Spleen (tissue), 7 donors: Measurements from ENCODE around the gene IQCE.

Experiments
- POLR2A ChIP-seq, 3 donors: fragments of 450-650 bp; IDR thresholded peaks; one replicate each; pipeline ENCODE4 v1.5.1; 2017; ENCODE audit warnings: antibody characterized with exemption in 3 of 3, mild to moderate bottlenecking in 1 of 3
- TF ChIP-seq, protein P1 (sequence below), 11 experiments: fragments of 200-600 bp in 7 of 11; fragments of 450-650 bp in 4 of 11; sonication (generic) in 4 of 11; IDR thresholded peaks in 8 of 11; conservative IDR thresholded peaks in 3 of 11; 1 replicate in 7 of 11; 2 replicates in 4 of 11; pipeline versions ENCODE4 v1.4.0 to v1.8.0; 2016 to 2021; ENCODE audit warnings: antibody characterized with exemption in 11 of 11, inconsistent platforms in 4 of 11, mild to moderate bottlenecking in 1 of 11
- donor health status: DM: no; HTN: no; CAD: no; lungs with moderate emphysema.
- donor health status: DM: no; HTN: no; CAD: no.
- donor health status: DM: no; HTN: no; CAD: no.

DNA sequence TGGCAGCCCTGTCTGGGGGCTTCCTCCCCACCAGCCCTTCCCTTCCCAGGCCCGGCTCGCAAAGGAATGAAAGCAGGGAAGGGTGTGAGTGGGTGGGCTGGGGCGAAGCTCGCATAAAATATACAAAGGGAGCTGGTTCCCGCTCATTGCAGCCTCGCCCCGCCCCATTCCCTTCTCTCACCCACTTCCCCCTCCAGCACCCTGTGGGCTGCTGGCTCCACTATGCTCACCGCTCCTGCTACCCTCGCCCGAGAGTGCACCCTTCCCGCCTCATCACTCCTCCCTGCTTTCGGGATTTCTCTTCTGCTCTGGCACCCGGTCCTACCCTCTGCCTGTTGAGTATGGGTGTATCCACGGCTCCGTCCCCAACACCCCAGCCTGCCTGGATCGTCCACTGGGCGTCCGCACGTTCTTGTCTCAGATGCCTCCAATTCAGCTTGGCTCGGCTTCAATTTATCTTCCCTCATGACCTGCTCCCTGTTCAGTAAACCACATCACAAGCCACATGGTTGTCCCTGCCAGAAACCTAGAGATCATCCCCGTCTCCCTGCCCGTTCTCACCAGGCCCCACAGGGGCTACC lies 58.6 kb downstream of the IQCE start:
- TF ChIP-seq, protein P1, sequence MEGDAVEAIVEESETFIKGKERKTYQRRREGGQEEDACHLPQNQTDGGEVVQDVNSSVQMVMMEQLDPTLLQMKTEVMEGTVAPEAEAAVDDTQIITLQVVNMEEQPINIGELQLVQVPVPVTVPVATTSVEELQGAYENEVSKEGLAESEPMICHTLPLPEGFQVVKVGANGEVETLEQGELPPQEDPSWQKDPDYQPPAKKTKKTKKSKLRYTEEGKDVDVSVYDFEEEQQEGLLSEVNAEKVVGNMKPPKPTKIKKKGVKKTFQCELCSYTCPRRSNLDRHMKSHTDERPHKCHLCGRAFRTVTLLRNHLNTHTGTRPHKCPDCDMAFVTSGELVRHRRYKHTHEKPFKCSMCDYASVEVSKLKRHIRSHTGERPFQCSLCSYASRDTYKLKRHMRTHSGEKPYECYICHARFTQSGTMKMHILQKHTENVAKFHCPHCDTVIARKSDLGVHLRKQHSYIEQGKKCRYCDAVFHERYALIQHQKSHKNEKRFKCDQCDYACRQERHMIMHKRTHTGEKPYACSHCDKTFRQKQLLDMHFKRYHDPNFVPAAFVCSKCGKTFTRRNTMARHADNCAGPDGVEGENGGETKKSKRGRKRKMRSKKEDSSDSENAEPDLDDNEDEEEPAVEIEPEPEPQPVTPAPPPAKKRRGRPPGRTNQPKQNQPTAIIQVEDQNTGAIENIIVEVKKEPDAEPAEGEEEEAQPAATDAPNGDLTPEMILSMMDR (IDR thresholded peaks at IDR 0.05 in 8 of 11, conservative IDR thresholded peaks at IDR 0.05 in 3 of 11): no peak
- no peak for TF ChIP-seq POLR2A (IDR thresholded peaks at IDR 0.05)
